ENCODE results near the gene PDE5A.
A peak's percentile ranks its signal among the peaks of the same experiment; 100 is the strongest.
"Not testable (repeated sequence)": the region's sequence is repeated elsewhere in the genome, so short reads cannot be mapped to it uniquely, and the experiment has no call there.

PDE5A gene

DNA sequence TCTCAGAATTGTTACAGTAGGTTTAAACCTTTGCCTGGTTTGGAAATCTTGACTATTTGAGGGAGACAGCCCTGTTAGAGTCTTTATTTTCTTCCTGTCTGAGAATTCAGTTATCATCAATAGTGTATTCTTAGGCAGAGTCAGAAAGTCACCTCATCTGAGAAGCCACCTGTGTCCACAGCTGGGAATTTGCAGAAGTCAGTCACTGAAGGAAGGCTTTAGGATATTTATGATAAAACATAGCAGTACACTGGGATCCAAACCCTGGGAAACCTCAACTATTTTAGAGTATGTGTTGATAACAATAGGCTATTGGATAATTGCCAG is 157.9 kb downstream of the PDE5A start:
- peaks cover 20 to 23% of the 10 kb centered on the region in 2 donors for H3K36me3 Mint-ChIP-seq
- DNase-seq; H3K4me1 Mint-ChIP-seq; H3K27ac Mint-ChIP-seq; ATAC-seq (replicated peaks); H3K9me3 Mint-ChIP-seq; H3K27me3 Mint-ChIP-seq; H3K4me3 Mint-ChIP-seq: not testable (repeated sequence)

DNA sequence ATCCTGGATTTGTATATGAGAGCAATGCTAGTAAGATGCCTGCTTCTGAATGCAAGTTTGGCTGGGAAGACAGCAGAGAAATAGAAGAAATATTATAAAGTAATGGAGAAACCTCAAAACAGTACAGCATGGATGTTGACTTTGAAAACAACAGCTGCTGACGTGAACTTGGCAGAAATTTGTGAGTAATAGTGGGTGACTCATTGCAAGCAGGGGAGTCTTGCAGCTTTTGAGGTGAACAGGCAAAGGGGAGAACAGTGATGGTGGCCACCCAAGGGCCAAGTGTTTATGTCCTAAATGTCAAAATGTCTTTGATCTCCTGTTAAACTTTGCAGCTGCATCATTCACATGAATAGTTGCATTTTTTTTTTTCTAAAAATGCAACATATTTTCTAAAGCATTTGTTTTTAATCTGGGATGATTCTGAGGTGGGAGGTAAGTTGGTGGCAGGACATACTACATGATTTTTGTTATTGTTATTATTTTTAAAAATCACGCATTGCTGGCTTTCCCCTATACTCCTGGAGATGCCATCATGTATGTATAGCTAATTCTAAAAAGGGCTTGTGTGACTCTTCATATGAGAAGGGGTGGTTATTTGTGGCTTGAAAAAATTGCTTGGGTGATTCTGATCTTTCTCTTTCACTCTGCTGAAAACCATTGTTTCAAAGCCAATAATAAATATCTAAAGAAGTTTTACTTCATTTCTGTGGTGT is 158.4 kb downstream of the PDE5A start:
- H3K4me1 Mint-ChIP-seq: not testable (repeated sequence)

DNA sequence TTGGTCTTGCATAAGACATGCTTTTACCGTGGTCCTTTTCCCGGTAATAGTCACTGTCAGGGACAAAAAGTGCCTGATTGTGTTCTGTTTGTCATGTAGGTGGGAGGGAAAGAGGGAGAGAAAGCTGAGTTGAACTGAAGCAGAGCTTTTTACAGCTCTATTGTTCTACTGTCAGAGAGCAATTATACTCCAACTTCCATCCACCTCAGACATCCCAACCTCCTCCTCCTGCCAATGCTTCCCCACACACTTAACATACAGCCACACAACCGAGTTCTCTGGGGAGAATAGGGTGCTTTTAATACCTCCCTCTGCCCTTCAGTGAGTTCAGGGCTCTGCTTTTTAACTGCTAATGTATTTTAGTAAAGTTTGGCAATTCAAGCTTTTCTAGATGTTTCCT is 159.6 kb downstream of the PDE5A start:
- H3K27me3 Mint-ChIP-seq; H3K4me1 Mint-ChIP-seq; DNase-seq; H3K4me3 Mint-ChIP-seq; ATAC-seq (replicated peaks); H3K9me3 Mint-ChIP-seq; H3K27ac Mint-ChIP-seq: not testable (repeated sequence)
- H3K36me3 Mint-ChIP-seq: peaks cover 18 to 20% of the 10 kb centered on the region in 2 donors

More for the DNA sequence above, 158.4 kb downstream of the PDE5A start:
- not testable (repeated sequence) for H3K27me3 Mint-ChIP-seq, H3K4me3 Mint-ChIP-seq, DNase-seq, H3K27ac Mint-ChIP-seq, H3K9me3 Mint-ChIP-seq
- H3K36me3 Mint-ChIP-seq: peaks cover 18 to 20% of the 10 kb centered on the region in 2 donors
- ATAC-seq (replicated peaks): peak; percentile 51 to 57

DNA sequence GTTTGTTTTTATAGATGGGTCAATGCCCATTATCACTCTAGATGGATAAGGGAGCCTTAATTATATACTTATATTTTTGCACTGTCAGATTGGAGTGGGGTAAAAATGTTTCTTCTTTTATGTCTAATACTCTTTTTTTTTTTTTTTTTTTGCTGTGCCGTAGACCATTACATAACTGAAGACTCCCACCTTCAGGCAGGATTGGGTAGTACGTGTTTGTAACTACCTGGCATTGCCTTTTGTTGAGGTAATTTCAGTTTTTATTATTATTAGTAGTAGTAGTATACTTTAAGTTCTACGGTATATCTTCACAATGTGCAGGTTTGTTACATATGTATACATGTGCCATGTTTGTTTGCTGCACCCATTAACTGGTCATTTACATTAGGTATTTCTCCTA is 165.9 kb downstream of the PDE5A start:
- ATAC-seq (replicated peaks): peak; percentile 38 to 47
- DNase-seq, H3K36me3 Mint-ChIP-seq, H3K9me3 Mint-ChIP-seq, H3K27me3 Mint-ChIP-seq, H3K4me1 Mint-ChIP-seq, H3K4me3 Mint-ChIP-seq: not testable (repeated sequence)
- H3K27ac Mint-ChIP-seq: peak overlapping the region; percentile 85

DNA sequence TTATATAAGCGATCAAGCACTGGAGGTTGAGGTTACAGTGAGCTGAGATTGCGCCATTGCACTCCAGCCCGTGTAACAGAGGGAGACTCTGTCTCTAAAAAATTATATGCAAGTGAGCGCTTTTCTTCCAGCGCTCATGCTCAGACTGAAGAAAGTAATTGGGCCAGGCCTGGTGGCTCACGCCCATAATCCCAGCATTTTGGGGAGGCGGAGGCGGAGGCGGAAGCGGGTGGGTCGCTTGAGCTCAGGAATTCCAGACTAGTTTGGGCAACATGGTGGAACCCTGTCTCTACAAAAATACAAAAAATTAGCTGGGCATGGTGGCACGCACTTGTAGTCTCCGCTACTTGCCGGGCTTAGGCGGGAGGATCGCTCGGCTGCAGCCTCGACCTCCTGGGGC is 172.9 kb downstream of the PDE5A start:
- H3K27me3 Mint-ChIP-seq; DNase-seq; H3K36me3 Mint-ChIP-seq; H3K4me1 Mint-ChIP-seq; H3K27ac Mint-ChIP-seq; ATAC-seq (replicated peaks); H3K9me3 Mint-ChIP-seq: not testable (repeated sequence)
- H3K4me3 Mint-ChIP-seq: peak overlapping the region; percentile 59 to 72

DNA sequence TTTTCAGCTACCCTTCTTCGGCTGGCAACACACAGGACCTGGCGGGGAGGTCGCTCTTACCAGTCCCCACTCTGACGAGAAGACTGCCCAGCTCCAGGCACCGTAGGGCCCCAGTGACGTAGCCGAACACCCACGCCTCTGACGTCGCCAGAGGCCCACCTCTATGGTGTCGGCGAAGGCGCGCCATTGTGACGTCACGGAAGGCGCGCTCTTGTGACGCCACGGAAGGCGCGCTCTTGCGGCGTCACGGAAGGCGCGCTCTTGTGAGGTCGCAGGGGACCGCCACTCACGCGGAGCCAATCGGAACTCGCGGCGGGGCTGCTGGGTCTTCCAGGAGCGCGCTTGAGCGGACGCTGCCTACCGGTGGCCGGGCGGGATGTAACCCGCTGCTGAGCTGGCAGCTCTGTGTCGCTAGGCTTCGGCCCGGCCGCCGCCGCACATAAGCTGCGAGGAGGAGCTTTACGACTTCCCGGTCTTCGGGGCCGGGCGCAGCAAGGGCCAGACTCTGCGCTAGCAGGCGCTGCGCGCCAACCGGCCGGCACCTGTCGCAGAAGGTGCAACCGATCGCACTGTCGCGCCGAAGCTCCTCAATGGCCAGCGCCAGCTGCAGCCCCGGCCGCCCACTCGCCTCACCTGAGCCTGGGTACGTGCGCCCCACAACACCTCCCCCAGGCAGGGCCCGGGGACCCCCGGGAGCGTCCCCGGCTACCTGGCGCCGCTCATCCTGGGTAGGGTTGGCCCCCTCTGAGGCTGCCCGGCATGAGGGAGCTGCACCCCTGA is 173.9 kb downstream of the PDE5A start:
- not testable (repeated sequence) for H3K27me3 Mint-ChIP-seq, H3K4me1 Mint-ChIP-seq, H3K36me3 Mint-ChIP-seq, H3K9me3 Mint-ChIP-seq
- DNase-seq: peak; percentile 86
- peak overlapping the region; percentile 89 to 93 for H3K4me3 Mint-ChIP-seq
- H3K27ac Mint-ChIP-seq: peak overlapping the region; percentile 98
- ATAC-seq (replicated peaks): peak; percentile 99 to 100

DNA sequence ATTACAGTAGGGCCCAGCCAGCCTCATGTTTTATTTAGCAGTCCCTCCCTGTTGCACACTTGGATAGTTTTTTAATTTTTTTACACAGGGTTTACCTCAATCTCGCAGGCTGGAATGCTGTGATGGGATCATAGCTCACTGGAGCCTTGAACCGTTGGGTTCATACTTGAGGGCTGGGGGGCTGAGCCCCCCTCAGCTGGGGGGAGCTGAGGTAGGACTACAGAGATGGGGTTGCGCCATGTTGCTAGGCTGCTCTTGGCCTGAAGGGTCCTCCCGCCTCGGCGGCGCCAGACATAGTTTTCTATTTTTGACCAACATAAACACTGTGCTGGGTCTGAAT is 174.5 kb downstream of the PDE5A start:
- not testable (repeated sequence) for DNase-seq, H3K4me1 Mint-ChIP-seq, H3K9me3 Mint-ChIP-seq, H3K27me3 Mint-ChIP-seq, H3K36me3 Mint-ChIP-seq
- ATAC-seq (replicated peaks): peak; percentile 9 to 10
- H3K27ac Mint-ChIP-seq: peak overlapping the region; percentile 98
- peak overlapping the region; percentile 89 to 93 for H3K4me3 Mint-ChIP-seq

DNA sequence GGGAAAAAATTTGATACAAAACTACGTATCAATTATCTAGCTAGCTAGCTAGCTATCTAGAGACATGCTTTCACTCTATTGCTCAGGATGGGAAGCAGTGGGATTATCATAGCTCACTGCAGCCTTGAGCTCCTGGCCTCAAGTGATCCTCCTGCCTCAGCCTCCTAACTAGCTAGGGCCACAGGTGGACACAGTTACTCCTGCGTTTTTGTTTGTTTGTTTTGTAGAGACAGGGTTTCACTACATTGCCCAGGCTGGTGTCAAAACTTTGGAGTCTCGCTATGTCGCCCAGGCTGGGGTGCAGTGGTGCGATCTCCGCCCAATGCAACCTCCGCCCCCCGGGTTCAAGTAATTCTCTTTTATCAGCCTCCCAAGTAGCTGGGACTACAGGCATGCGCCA is 175.3 kb downstream of the PDE5A start:
- peak overlapping the region; percentile 37 for H3K27ac Mint-ChIP-seq
- H3K36me3 Mint-ChIP-seq; DNase-seq; H3K4me1 Mint-ChIP-seq; ATAC-seq (replicated peaks); H3K27me3 Mint-ChIP-seq; H3K9me3 Mint-ChIP-seq: not testable (repeated sequence)
- H3K4me3 Mint-ChIP-seq: peak overlapping the region in 1 of 2 donors; percentile 25

DNA sequence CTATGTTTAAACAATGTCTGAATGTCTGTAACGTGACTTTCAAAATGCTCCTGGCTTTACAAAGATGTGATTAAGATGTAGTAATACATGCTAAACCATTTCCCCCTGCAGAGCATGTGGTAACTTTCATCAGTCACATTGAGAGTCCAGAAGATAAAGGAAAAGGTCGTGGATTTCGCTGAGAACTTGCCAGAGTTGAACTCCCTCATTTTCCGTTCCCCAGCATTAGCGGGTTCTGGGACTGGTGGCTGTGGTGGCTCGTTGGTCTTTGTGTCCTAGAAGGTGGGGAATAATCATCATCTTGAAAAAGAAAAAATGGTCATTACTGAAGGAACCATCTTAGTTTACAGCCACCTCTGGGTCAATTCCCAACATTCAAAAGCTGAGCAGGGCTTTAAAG is 178.8 kb downstream of the PDE5A start:
- ATAC-seq (replicated peaks); H3K9me3 Mint-ChIP-seq; H3K4me1 Mint-ChIP-seq; DNase-seq; H3K4me3 Mint-ChIP-seq; H3K27me3 Mint-ChIP-seq; H3K27ac Mint-ChIP-seq: not testable (repeated sequence)
- peaks cover 0 to 11% of the 10 kb centered on the region in 2 donors for H3K36me3 Mint-ChIP-seq
